ENCODE measurements around the gene NACC1.
A peak's percentile ranks its signal among the peaks of the same experiment; 100 is the strongest.

NACC1 gene

DNA sequence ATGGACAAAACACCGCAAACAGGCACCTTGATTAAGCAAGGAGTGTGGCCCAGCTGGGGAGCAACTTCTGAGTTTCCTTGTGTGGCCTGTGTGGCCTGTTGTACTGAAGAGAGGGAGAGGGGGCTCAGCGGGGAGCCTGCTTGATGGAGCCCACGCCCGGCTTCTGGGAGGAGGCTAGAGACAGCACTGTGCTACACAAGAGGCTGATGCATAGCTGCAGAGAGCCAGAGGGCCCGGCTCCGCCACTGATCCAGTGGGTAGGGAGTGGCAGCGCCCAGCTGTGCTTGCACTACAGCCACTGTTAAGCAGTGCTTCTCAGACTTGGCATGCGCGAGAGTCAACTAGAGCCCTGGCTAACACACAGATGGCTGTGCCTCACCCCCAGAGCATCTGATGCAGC, 34.4 kb upstream of the NACC1 start:
- Histone ChIP-seq H3K23ac (ENCODE audit: low read depth, low read length, poor library complexity) (no peak overlapping the region), H3K36me3 (replicated peaks in 1 of 2; ENCODE audit: control insufficient read depth in 2 of 2, insufficient read depth in 2 of 2, low read length in 2 of 2) (no peaks in the 10 kb centered on the region)

GRCh38 chr19:13085666-13086065, 32.4 kb upstream of the NACC1 start:
- no peak overlapping the region for H3K4me2 ChIP-seq (ENCODE audit: insufficient read depth, low read length, poor library complexity, severe bottlenecking)
- H3K9me3 ChIP-seq (replicated peaks in 1 of 2; ENCODE audit: control insufficient read depth in 2 of 2, insufficient read depth in 1 of 2, low read depth in 1 of 2, low read length in 2 of 2), result no peaks in the 10 kb centered on the region
- no peaks in the 10 kb centered on the region for H3K79me1 ChIP-seq (ENCODE audit: low read depth, low read length)
- H3K36me3 ChIP-seq (replicated peaks in 1 of 2; ENCODE audit: control insufficient read depth in 2 of 2, insufficient read depth in 2 of 2, low read length in 2 of 2), result no peaks in the 10 kb centered on the region
- H2BK15ac ChIP-seq (ENCODE audit: low read length), result no peak overlapping the region
- H2BK12ac ChIP-seq (ENCODE audit: low read length), result no peak overlapping the region
- H2BK120ac ChIP-seq (ENCODE audit: low read depth, low read length), result no peak overlapping the region
- no peak overlapping the region for H3K4me3 ChIP-seq (ENCODE audit: low read length in 2 of 2)
- H4K8ac ChIP-seq (ENCODE audit: low read depth, low read length), result no peak overlapping the region
- H3K27me3 ChIP-seq (ENCODE audit: control insufficient read depth in 3 of 3, insufficient read depth in 3 of 3, low read depth in 1 of 3, low read length in 3 of 3), result peaks cover 0 to 89% (median 5%) of the 10 kb centered on the region in 3 experiments
- no peak for DNase-seq (ENCODE audit: low spot score)
- no peak overlapping the region for H3K18ac ChIP-seq (ENCODE audit: low read length)
- H3K9ac ChIP-seq (ENCODE audit: low read depth, low read length, poor library complexity), result no peak overlapping the region
- no peak overlapping the region for H2AFZ ChIP-seq (ENCODE audit: low read length)
- H3K23ac ChIP-seq (ENCODE audit: low read depth, low read length, poor library complexity), result peak overlapping the region; percentile 36
- WGBS, 2 donors (ENCODE audit: extremely low coverage in 2 of 2, insufficient read length in 2 of 2, insufficient replicate concordance in 1 of 2), result no CpG with 5 or more reads among the region's 7 CpGs
- H3K27ac ChIP-seq (replicated peaks; ENCODE audit: low read length), result no peak overlapping the region
- no peak overlapping the region for H3K4ac ChIP-seq (ENCODE audit: low read length)
- H2BK5ac ChIP-seq (ENCODE audit: low read length), result no peak overlapping the region
- H3K4me1 ChIP-seq (ENCODE audit: control insufficient read depth in 2 of 2, insufficient read depth in 1 of 2, low read depth in 1 of 2, low read length in 2 of 2), result peaks cover 5 to 7% of the 10 kb centered on the region in 2 donors
- H3K14ac ChIP-seq (ENCODE audit: low read length), result no peak overlapping the region
- H2AK5ac ChIP-seq (ENCODE audit: low read depth, low read length), result peak overlapping the region; percentile 16
- no peak overlapping the region for H4K91ac ChIP-seq (ENCODE audit: low read depth, low read length, poor library complexity)

More for the DNA sequence above, 34.4 kb upstream of the NACC1 start:
- H2AK5ac ChIP-seq (ENCODE audit: low read depth, low read length), result peak overlapping the region; percentile 3
- H2BK12ac ChIP-seq (ENCODE audit: low read length), result no peak overlapping the region
- H3K9ac ChIP-seq (ENCODE audit: low read depth, low read length, poor library complexity), result no peak overlapping the region
- no peak overlapping the region for H2BK15ac ChIP-seq (ENCODE audit: low read length)
- H3K27ac ChIP-seq (replicated peaks; ENCODE audit: low read length), result no peak overlapping the region
- H3K79me1 ChIP-seq (ENCODE audit: low read depth, low read length), result no peaks in the 10 kb centered on the region
- H3K18ac ChIP-seq (ENCODE audit: low read length), result peak overlapping the region; percentile 50
- peaks cover 0 to 89% (median 0%) of the 10 kb centered on the region in 3 experiments for H3K27me3 ChIP-seq (ENCODE audit: control insufficient read depth in 3 of 3, insufficient read depth in 3 of 3, low read depth in 1 of 3, low read length in 3 of 3)
- no peak overlapping the region for H2AFZ ChIP-seq (ENCODE audit: low read length)
- H2BK5ac ChIP-seq (ENCODE audit: low read length), result peak overlapping the region; percentile 6
- WGBS, 2 donors (ENCODE audit: extremely low coverage in 2 of 2, insufficient read length in 2 of 2, insufficient replicate concordance in 1 of 2), result no CpG with 5 or more reads among the region's 9 CpGs
- no peak overlapping the region for H3K14ac ChIP-seq (ENCODE audit: low read length)
- H3K4me3 ChIP-seq (ENCODE audit: low read length in 2 of 2), result no peak overlapping the region
- no peak for DNase-seq (ENCODE audit: low spot score)
- peaks cover 7 to 11% of the 10 kb centered on the region in 2 donors for H3K4me1 ChIP-seq (ENCODE audit: control insufficient read depth in 2 of 2, insufficient read depth in 1 of 2, low read depth in 1 of 2, low read length in 2 of 2)
- no peak overlapping the region for H4K91ac ChIP-seq (ENCODE audit: low read depth, low read length, poor library complexity)
- no peaks in the 10 kb centered on the region for H3K9me3 ChIP-seq (replicated peaks in 1 of 2; ENCODE audit: control insufficient read depth in 2 of 2, insufficient read depth in 1 of 2, low read depth in 1 of 2, low read length in 2 of 2)
- no peak overlapping the region for H2BK120ac ChIP-seq (ENCODE audit: low read depth, low read length)
- H3K4me2 ChIP-seq (ENCODE audit: insufficient read depth, low read length, poor library complexity, severe bottlenecking), result no peak overlapping the region
- H3K4ac ChIP-seq (ENCODE audit: low read length), result no peak overlapping the region
- H4K8ac ChIP-seq (ENCODE audit: low read depth, low read length), result no peak overlapping the region

DNA sequence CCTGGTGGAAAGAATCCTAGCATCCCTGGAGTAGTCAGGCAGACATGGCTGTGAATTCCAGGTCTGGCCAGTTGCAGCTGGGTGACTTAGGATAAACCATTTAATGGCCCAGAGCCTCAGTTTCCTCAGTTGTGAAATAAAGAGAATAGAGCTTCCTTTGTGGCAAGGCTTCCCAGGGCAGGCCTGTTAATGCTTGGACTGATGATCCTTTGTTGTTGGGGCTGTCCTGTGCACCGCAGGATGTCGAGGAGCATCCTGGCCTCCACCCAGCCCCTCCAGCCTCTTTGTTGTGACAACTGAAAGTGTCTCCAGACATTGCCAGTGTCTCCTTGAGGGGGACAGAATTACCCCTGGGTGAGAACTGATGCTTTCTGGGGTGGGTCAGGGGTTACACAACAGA, 31.7 kb upstream of the NACC1 start:
- H2BK15ac ChIP-seq (ENCODE audit: low read length), result no peak overlapping the region
- H3K18ac ChIP-seq (ENCODE audit: low read length), result no peak overlapping the region
- no peaks in the 10 kb centered on the region for H3K36me3 ChIP-seq (replicated peaks in 1 of 2; ENCODE audit: control insufficient read depth in 2 of 2, insufficient read depth in 2 of 2, low read length in 2 of 2)
- H4K91ac ChIP-seq (ENCODE audit: low read depth, low read length, poor library complexity), result no peak overlapping the region
- no peak overlapping the region for H3K4ac ChIP-seq (ENCODE audit: low read length)
- H2BK12ac ChIP-seq (ENCODE audit: low read length), result no peak overlapping the region
- no peak for DNase-seq (ENCODE audit: low spot score)
- H3K9me3 ChIP-seq (replicated peaks in 1 of 2; ENCODE audit: control insufficient read depth in 2 of 2, insufficient read depth in 1 of 2, low read depth in 1 of 2, low read length in 2 of 2), result no peaks in the 10 kb centered on the region
- no peak overlapping the region for H3K23ac ChIP-seq (ENCODE audit: low read depth, low read length, poor library complexity)
- H2BK5ac ChIP-seq (ENCODE audit: low read length), result no peak overlapping the region
- no peak overlapping the region for H3K4me3 ChIP-seq (ENCODE audit: low read length in 2 of 2)
- H3K79me1 ChIP-seq (ENCODE audit: low read depth, low read length), result no peaks in the 10 kb centered on the region
- no peak overlapping the region for H2AFZ ChIP-seq (ENCODE audit: low read length)
- H3K27me3 ChIP-seq (ENCODE audit: control insufficient read depth in 3 of 3, insufficient read depth in 3 of 3, low read depth in 1 of 3, low read length in 3 of 3), result peaks cover 0 to 92% (median 6%) of the 10 kb centered on the region in 3 experiments
- no peak overlapping the region for H4K8ac ChIP-seq (ENCODE audit: low read depth, low read length)
- no peak overlapping the region for H3K4me2 ChIP-seq (ENCODE audit: insufficient read depth, low read length, poor library complexity, severe bottlenecking)
- no CpG with 5 or more reads among the region's 2 CpGs for WGBS, 2 donors (ENCODE audit: extremely low coverage in 2 of 2, insufficient read length in 2 of 2, insufficient replicate concordance in 1 of 2)
- peaks cover 5 to 8% of the 10 kb centered on the region in 2 donors for H3K4me1 ChIP-seq (ENCODE audit: control insufficient read depth in 2 of 2, insufficient read depth in 1 of 2, low read depth in 1 of 2, low read length in 2 of 2)
- no peak overlapping the region for H3K9ac ChIP-seq (ENCODE audit: low read depth, low read length, poor library complexity)
- H2AK5ac ChIP-seq (ENCODE audit: low read depth, low read length), result no peak overlapping the region
- H3K14ac ChIP-seq (ENCODE audit: low read length), result no peak overlapping the region
- H3K27ac ChIP-seq (replicated peaks; ENCODE audit: low read length), result no peak overlapping the region
- no peak overlapping the region for H2BK120ac ChIP-seq (ENCODE audit: low read depth, low read length)

DNA sequence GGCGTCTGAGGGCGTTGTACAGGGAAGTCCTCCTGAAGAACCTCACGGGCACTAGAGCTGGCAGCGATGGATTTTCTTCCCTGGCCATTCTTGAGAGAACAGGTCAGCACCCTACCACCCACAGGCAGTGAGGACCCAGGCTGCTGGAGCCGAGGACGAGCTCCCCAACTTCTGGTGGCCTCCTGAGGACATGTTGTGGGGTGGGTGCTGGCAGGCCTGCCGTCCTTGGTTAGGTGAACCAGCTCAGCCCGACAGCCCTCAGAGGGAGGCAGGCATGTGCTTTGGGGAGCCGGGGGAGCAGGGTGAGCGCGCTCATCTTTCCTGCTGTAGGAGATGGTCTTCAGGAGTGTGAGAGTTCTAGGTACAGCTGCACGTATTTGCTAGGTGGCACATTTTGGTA, 30.8 kb upstream of the NACC1 start:
- Histone ChIP-seq H3K4me2 (ENCODE audit: insufficient read depth, low read length, poor library complexity, severe bottlenecking) (no peak overlapping the region), H3K9ac (ENCODE audit: low read depth, low read length, poor library complexity) (no peak overlapping the region), H3K9me3 (replicated peaks in 1 of 2; ENCODE audit: control insufficient read depth in 2 of 2, insufficient read depth in 1 of 2, low read depth in 1 of 2, low read length in 2 of 2) (no peaks in the 10 kb centered on the region), H3K4me3 (ENCODE audit: low read length in 2 of 2) (no peak overlapping the region), H3K79me1 (ENCODE audit: low read depth, low read length) (no peaks in the 10 kb centered on the region), H3K23ac (ENCODE audit: low read depth, low read length, poor library complexity) (no peak overlapping the region), H3K27ac (replicated peaks; ENCODE audit: low read length) (no peak overlapping the region), H3K4ac (ENCODE audit: low read length) (no peak overlapping the region), H2BK12ac (ENCODE audit: low read length) (no peak overlapping the region), H2BK5ac (ENCODE audit: low read length) (no peak overlapping the region), H4K91ac (ENCODE audit: low read depth, low read length, poor library complexity) (no peak overlapping the region), H3K27me3 (ENCODE audit: control insufficient read depth in 3 of 3, insufficient read depth in 3 of 3, low read depth in 1 of 3, low read length in 3 of 3) (peaks cover 0 to 91% (median 12%) of the 10 kb centered on the region in 3 experiments), H2AFZ (ENCODE audit: low read length) (no peak overlapping the region), H2BK120ac (ENCODE audit: low read depth, low read length) (no peak overlapping the region), H4K8ac (ENCODE audit: low read depth, low read length) (no peak overlapping the region), H3K14ac (ENCODE audit: low read length) (no peak overlapping the region), H2BK15ac (ENCODE audit: low read length) (no peak overlapping the region), H3K36me3 (replicated peaks in 1 of 2; ENCODE audit: control insufficient read depth in 2 of 2, insufficient read depth in 2 of 2, low read length in 2 of 2) (no peaks in the 10 kb centered on the region), H3K4me1 (ENCODE audit: control insufficient read depth in 2 of 2, insufficient read depth in 1 of 2, low read depth in 1 of 2, low read length in 2 of 2) (peaks cover 13 to 17% of the 10 kb centered on the region in 2 donors), H3K18ac (ENCODE audit: low read length) (no peak overlapping the region), H2AK5ac (ENCODE audit: low read depth, low read length) (no peak overlapping the region)
- WGBS, 2 donors (ENCODE audit: extremely low coverage in 2 of 2, insufficient read length in 2 of 2, insufficient replicate concordance in 1 of 2), result no CpG with 5 or more reads among the region's 12 CpGs
- DNase-seq (ENCODE audit: low spot score), result no peak

All from neuronal stem cell (in vitro differentiated cells).